ENCODE results near the gene MGAT4C.

Gene MGAT4C

DNA sequence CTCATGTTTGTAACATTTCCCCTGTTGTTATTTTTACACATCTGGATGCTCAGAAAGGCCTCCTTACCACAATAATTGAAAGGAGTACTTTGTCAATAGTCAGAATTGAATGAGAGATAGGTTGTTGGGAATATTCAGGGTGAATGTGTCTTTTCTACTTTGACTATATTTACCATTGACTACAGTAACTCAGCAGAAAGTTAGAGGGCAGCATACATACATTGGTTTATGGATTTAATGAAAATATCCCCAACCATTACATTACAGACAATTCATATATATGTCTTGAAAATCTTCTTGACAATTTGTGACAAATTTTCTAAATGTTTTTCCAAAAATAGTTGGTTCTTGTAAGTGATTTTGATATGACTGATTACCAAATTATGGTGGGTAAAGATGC lies 284.4 kb downstream of the MGAT4C start:
- no peak for DNase-seq (ENCODE audit: low read depth)

DNA sequence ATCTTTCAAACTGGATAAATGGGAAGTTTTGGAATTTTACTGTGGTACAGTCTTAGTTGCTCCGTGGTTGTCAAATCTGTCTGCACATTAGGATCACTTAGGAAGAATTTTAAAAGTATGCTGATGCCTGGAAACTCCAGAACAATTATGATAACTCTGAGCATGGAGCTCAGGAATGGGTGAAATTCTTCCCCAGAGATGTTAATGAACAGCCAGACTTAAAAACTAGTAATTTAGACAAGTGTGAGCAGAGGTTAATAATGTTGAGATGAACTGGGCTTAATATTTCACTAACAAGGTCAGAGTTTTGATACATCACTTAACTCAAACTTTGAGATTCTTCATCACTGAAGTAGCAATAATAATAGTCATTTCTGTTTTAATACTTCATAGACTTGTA lies 287.6 kb downstream of the MGAT4C start:
- DNase-seq (ENCODE audit: low read depth) = no peak

- no peak for DNase-seq (ENCODE audit: low read depth)
These were observed 292.9 kb downstream of the MGAT4C start for GRCh38 chr12:85963326-85963725.

- DNase-seq (ENCODE audit: low read depth) = no peak
These were observed 300.1 kb downstream of the MGAT4C start for GRCh38 chr12:85956081-85956480.

GRCh38 chr12:85955127-85955526 lies 301.1 kb downstream of the MGAT4C start:
- no peak for DNase-seq (ENCODE audit: low read depth)

DNA sequence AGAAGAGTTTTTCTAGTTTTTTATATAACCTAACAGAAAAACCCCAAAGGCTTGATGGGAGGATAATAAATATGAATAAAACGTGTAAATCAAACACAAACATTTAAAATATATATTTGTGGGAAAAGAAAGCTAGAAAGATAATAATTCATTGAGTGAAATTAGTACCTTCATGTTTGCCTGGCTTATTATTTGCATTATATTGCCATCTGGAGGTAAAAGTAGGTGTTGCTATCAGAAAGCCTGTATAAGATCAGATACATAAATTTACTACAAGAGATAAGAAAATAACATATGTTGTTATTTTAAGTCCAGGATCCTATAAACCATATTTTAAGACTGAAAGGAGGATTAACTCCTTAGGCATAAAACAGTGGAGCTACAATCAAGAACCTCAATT lies 304.4 kb downstream of the MGAT4C start:
- no peak for DNase-seq (ENCODE audit: low read depth)

- no peak for DNase-seq (ENCODE audit: low read depth)
These were observed 306.9 kb downstream of the MGAT4C start for GRCh38 chr12:85949253-85949652.

DNA sequence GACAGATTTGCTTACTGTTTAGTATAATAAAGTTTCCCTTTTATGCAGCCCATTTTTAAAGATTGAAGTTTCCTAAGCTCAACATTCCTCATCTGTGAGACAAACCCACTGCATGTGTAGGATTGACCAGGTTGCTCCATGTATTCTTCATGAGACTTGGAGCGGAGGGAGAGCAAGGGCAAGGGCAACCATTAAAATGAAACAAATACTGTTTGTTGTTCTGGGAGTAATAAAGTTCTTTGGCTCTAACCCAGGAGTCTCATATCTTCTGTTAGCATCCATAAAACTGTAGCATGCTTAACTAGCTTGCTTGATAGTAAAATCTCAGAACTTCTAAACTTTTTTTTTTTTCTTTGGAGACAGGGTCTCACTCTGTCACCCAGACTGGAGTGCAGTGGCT lies 307.9 kb downstream of the MGAT4C start:
- DNase-seq (ENCODE audit: low read depth) = no peak

DNA sequence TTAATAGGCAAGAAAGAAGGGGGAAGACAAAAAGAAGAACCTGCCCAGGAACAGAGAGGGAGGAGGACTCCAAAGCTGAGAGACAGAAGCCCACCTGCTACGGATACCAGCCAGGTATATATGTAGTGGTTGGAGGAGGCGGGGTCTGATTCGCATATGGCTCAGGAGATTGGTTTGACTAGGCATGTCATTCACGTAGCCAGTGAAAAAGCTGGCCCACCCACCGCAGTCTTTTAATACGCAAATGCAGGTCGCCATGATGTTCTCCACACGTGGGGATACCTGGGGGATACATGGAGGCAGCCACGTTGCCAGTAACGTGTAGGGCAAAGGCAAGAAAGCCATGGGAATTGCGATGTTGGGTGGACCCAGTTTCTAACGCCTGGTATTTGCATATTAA lies 308.9 kb downstream of the MGAT4C start:
- no peak for DNase-seq (ENCODE audit: low read depth)

GRCh38 chr12:85946375-85946774 lies 309.8 kb downstream of the MGAT4C start:
- DNase-seq (ENCODE audit: low read depth) = no peak

DNA sequence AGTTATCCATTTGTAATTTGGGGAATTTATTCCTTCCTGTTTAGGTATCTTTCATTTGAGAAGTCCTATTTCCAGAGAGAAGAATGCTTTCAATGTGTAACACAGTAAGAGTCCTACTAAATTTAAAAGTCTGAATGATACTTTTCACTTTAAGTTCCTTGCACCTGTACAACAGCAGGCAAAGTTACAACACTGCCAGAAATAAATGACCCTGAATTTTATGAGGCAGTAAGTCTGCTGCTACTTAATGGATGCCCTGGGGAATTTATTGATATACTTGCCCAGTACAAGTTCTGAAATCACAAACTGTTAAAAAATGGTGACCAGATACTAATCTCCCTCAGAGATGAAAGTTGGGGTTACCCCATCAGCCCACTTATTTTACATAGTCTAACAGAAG lies 329.0 kb downstream of the MGAT4C start:
- no peak for DNase-seq (ENCODE audit: low read depth)

DNA sequence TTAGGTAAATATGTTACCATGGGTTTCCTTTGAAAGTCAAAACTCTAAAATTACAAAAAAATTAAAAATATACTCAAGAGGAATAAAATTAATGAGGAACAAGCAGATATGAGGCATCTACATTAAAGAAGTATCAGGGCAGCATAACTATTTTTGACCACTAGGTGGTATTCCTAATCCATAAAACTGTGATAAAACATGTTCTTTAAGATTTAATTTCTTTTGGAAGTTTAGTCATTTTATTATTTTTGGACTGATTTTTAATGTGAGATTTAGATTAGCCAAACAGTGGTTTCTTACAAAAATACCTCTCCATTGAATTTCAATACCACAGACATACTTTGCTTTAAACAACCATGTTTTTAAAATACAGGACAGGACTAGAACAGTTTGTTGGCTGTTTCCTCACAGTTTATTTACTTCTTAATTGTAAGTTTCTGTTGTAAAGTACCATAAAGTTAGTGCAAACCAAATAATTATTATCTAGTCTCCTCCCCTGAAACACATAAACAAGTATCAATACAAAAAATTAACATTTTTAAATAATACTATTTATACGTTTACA lies 332.3 kb downstream of the MGAT4C start:
- peak; percentile 14 for DNase-seq (ENCODE audit: low read depth)

DNA sequence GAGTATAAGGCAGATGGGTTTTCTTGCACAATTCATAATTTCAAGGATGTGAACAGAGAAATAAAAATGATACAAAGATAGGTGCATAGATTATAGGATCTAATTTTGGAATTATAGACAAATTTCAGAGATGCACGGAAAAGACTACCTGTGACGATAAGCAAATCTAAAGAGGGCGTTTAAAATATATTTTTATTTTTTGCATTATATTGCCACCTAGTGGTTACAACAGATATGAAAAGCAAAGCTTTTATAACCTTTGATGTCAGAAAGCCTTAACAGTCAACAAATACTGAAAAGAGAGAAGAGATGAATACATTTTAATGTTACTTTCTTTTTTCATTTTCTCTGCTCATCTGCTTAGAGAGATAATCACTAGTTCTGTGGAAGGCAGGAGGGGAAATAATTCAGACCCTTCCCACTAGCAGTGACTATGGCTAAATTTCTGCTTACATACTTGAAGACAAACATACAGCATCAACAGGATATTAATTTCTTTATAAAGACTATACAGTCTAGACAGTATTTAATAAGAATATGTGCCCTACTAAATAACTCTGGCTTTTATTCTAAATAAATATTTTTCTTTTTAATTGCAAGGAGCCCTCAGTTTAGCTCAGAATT lies 335.8 kb downstream of the MGAT4C start:
- peak; percentile 34 for DNase-seq (ENCODE audit: low read depth)

Measured in HS-5 (cell line).